HG03342 (cell line): ENCODE measurements around the gene PAMR1.
A peak's percentile ranks its signal among the peaks of the same experiment; 100 is the strongest.

Source experiments
- ATAC-seq: cut with Tn5 transposase; IDR thresholded peaks from one replicate; pipeline ENCODE4 v1.9.1; 2021; ENCODE audit warnings: mild to moderate bottlenecking, moderate library complexity; ENCODE audit not compliant: unreplicated experiment

PAMR1 gene

DNA sequence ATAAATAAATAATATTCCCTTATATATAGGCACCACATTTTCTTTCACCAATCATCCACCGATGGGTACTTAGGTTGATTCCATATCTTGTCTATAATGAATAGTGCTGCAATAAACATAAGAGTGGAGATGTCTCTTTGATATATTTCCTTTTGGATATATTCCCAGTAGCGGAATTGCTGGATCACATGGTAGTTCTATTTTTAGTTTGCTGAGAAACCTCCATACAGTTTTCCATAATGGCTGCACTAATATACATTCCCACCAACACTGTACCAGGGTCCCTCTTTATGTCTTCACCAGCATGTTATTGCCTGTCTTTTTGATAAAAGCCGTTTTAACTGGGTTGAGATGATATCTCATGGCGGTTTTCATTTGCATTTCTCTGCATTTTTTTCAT, 23.6 kb downstream of the PAMR1 start:
- no peak for ATAC-seq

GRCh38 chr11:35500744-35501143, 24.7 kb downstream of the PAMR1 start:
- no peak for ATAC-seq

GRCh38 chr11:35496416-35496815, 29.0 kb downstream of the PAMR1 start:
- no peak for ATAC-seq

DNA sequence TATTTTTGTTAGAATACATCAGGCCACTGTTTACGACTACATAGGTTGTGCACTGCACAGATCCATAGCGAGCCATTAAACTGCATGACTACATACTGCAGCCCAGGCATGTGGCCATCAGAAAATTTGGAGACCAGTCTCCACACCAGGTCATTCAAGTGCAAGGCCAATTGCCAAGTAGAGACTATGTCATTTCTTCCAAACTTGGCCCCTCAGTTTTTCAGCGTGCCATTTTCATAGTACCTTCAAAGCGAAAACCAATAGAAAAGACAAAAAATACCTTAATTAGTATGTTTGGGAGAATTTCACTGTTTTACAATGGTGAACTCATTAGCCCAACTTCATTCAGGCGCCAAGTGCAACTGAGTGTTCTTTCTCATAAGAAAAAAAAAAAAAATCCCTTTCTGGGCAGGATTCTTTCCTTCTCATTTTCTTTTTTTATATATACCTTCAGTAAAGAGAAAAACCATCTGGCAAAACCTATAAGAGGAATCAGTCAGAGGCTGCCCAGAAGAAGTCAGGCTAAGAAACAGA, 30.4 kb downstream of the PAMR1 start:
- no peak for ATAC-seq

GRCh38 chr11:35491231-35491871, 34.1 kb downstream of the PAMR1 start:
- ATAC-seq = no peak

GRCh38 chr11:35488117-35488516, 37.3 kb downstream of the PAMR1 start:
- no peak for ATAC-seq

GRCh38 chr11:35487532-35488078, 37.8 kb downstream of the PAMR1 start:
- no peak for ATAC-seq

DNA sequence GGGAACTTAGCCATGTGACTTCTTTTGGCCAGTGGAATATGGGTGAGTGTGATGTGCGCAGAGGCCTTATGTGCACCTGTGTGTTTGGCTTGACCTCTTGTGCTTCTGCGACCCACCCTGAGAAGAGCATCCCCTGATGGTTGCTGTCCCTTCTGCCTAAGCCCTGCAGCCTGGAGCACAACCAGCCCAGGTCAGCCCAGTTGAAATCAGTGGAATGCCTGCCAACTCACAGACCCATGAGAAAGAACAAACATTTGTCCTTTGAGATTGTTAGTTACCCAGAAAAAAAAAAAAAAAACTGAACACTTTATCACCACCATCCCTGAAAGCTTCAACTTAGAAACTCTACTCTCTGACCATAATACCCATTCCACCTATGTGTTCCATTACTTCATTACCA, 38.5 kb downstream of the PAMR1 start:
- no peak for ATAC-seq

GRCh38 chr11:35486446-35486845, 39.0 kb downstream of the PAMR1 start:
- ATAC-seq = no peak

- ATAC-seq = peak; percentile 92
Measured at GRCh38 chr11:35485656-35486322, 39.6 kb downstream of the PAMR1 start.

GRCh38 chr11:35484435-35484834, 41.0 kb downstream of the PAMR1 start:
- no peak for ATAC-seq

GRCh38 chr11:35483131-35483820, 42.1 kb downstream of the PAMR1 start:
- no peak for ATAC-seq

- ATAC-seq = no peak
Measured at GRCh38 chr11:35479731-35480130, 45.7 kb downstream of the PAMR1 start.

DNA sequence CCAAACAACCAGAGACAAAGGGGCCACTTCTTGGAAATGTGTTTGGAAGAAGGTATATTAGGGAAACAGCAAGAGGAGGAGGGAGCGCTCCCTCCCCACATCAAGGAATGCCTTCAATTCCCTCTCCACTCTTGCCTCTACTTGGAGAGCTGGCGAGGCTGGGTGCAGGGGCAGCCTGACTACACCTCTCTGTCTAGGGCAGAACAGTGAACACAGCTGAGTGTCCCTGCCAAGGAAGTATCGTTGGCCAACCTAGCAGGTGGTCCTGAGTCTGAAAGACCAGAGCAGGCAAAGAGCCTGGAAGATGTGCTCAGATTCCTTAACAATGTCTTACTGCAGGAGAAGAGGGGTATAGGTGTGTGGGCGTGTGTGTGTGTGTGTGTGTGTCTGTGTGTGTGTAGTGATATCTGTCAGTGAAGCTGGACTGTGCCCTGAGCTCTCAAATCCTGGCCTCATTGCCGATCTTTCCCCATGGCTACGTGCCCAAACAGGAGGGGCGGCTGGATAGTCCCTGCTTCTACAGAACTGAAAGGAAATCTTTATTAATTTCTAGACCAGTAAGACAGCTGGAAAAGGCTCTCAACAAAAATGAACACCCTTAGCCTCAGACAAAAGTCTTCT, 46.8 kb downstream of the PAMR1 start:
- ATAC-seq = no peak

GRCh38 chr11:35477901-35478300, 47.5 kb downstream of the PAMR1 start:
- no peak for ATAC-seq

- no peak for ATAC-seq
Measured at GRCh38 chr11:35474688-35475087, 50.7 kb downstream of the PAMR1 start.

DNA sequence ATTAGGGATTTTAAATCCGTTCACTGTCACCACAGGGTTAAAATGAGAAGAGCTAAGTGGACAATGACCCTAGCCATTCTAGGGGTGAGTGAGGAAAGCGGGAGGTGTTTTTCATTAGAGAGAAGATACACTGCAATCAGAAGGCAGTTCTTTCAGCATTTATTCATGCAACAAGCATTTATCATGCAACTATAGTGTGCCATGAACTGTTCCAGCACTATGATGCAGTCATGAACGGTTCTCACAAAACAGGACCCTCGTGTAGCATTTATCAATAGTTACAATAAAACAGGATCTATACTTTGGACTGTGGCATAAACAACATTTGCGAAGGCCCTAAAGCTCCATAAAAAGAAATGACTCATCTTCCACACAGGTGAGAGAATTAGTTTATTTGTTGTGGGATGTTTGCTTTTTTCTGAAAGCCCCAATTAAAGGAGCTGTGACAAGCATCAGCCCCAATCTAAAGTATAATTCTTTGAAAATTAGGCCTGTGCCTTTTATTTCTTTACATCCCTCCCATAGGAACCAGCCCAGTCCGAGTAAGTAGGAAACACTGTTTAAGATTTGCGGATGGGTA, 51.5 kb downstream of the PAMR1 start:
- no peak for ATAC-seq

DNA sequence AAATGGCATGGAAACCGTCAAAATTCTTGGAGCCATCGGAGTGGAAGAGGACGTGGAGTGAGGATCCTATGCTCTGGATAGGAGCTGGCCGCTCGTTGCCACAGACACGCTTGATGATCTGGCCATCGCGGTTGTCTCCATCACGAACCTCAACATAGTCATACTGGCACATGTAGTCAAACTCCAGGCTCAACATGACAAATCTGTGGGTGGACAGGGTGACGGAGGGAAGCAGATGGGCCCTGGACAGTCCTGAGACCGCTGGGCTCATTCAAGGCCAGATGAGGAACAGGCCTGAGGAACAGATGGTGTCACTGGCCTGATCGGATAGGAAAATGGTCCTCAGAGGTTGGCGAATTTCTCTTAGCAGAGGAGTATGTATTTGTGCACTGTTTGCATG, 54.8 kb downstream of the PAMR1 start:
- no peak for ATAC-seq

- no peak for ATAC-seq
Measured at GRCh38 chr11:35466058-35466457, 59.4 kb downstream of the PAMR1 start.

DNA sequence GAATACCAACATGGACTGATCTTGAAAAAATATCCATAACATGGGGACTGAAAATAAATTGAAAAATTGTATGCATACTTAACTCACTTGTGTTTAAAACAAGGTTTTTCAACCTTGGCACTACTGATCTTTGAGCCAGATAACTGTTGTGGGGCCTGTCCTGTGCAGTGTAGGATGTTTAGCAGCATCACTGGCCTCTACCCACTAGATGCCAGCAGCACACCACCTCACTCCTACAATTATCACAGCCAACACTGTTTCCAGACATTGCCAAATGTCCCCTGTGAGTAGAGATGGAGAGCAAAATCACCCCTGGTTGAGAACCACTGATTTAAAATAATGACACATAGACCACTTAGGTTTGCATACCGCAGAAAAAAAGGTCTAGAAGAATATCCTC, 61.1 kb downstream of the PAMR1 start:
- no peak for ATAC-seq

GRCh38 chr11:35463331-35463751, 62.1 kb downstream of the PAMR1 start:
- ATAC-seq = no peak
